K562 (cell line): ENCODE results near the gene SOCS6. TPM values are rescaled to one million over a fixed set of nuclear protein-coding genes. Genes with fewer than 3 reads are reported as not detected.

Experiments used
- ATAC-seq: fragments of 200-7000 bp; cut with Tn5 transposase; 3 replicates; pipeline ENCODE4 v1.9.1; 2020; ENCODE audit warnings: moderate library complexity
- BruUV-seq: library from RNA; stranded (reverse); fragments of 400-500 nt; replicated peaks from 2 replicates; lab custom pipeline; 2021; lab: Mats Ljungman, UMichigan
- CTCF ChIA-PET: fragments of 300-600 bp; formaldehyde crosslinking; extraction: SDS; loops from one replicate; lab custom pipeline; 2021; ENCODE audit warnings: low intra/inter-chr PET ratio; lab: Yijun Ruan, JAX
- POLR2A ChIA-PET: fragments of 300-600, 350-650 bp; sonication (Branson Sonifier 250); formaldehyde crosslinking; extraction: SDS; loops from one replicate; lab custom pipeline; 2021; ENCODE audit warnings: antibody characterized with exemption, inconsistent platforms; lab: Yijun Ruan, JAX
- DNase-seq, 4 experiments: peaks; one replicate each; pipeline versions ENCODE4 v3.0.0 to v3.0.0-alpha.2; 2011 to 2018; ENCODE audit warnings: low spot score in 3 of 4, mixed read lengths in 3 of 4; ENCODE audit errors: extremely low read depth in 1 of 4
- FAIRE-seq: peaks from 2 replicates; lab custom pipeline; 2011; peaks lifted over from hg19 to GRCh38; lab: Jason Lieb, UNC
- H2AFZ ChIP-seq: 2 replicates; pipeline ENCODE4 v1.6.0; 2011; ENCODE audit warnings: low read depth, low read length, control low read depth, inconsistent platforms
- H3K27ac ChIP-seq: fragments of 200-600 bp; 3 replicates; pipeline ENCODE4 v1.8.0; 2011; ENCODE audit warnings: low read depth, mild to moderate bottlenecking, control low read depth, inconsistent platforms, low read length, moderate library complexity, mixed read lengths; ENCODE audit errors: extremely low read depth
- H3K27me3 ChIP-seq, 2 experiments: fragments of 300-600 bp in 1 of 2; 2 replicates in 1 of 2; 3 replicates in 1 of 2; pipeline versions ENCODE4 v1.6.0 to v1.8.0; 2011; ENCODE audit warnings: inconsistent platforms in 2 of 2, low read length in 2 of 2, mild to moderate bottlenecking in 1 of 2, mixed read lengths in 1 of 2, moderate library complexity in 1 of 2; ENCODE audit not compliant: control insufficient read depth in 2 of 2, insufficient read depth in 2 of 2
- H3K36me3 ChIP-seq: fragments of 300-600 bp; 3 replicates; pipeline ENCODE4 v1.8.0; 2011; ENCODE audit warnings: mild to moderate bottlenecking, low read length, inconsistent platforms; ENCODE audit not compliant: control insufficient read depth, insufficient read depth
- H3K4me1 ChIP-seq, 2 experiments: fragments of 200-600 bp in 1 of 2; replicated peaks in 1 of 2; 2 replicates in 1 of 2; 3 replicates in 1 of 2; pipeline versions ENCODE4 v1.5.1 to v1.8.0; 2011; ENCODE audit warnings: inconsistent platforms in 2 of 2, low read length in 2 of 2, mild to moderate bottlenecking in 1 of 2, mixed read lengths in 1 of 2, moderate library complexity in 1 of 2; ENCODE audit not compliant: control insufficient read depth in 2 of 2, insufficient read depth in 2 of 2
- H3K4me2 ChIP-seq: 2 replicates; pipeline ENCODE4 v1.6.1; 2011; ENCODE audit warnings: low read length, control low read depth, inconsistent platforms, mixed read lengths; ENCODE audit not compliant: insufficient read depth
- H3K4me3 ChIP-seq: fragments of 200-600 bp; sonication (generic), shearing (Covaris generic); 2 replicates; pipeline ENCODE4 v1.5.1; 2016; ENCODE audit warnings: control low read depth, inconsistent platforms
- H3K79me2 ChIP-seq: fragments of 200-600 bp; 3 replicates; pipeline ENCODE4 v1.8.0; 2011; ENCODE audit warnings: low read length, inconsistent platforms; ENCODE audit not compliant: control insufficient read depth, insufficient read depth
- H3K9ac ChIP-seq, 2 experiments: 2 replicates each; pipeline versions ENCODE4 v1.6.0 to v1.6.1; 2011; ENCODE audit warnings: low read depth in 2 of 2, low read length in 2 of 2, control low read depth in 1 of 2, inconsistent platforms in 1 of 2, mild to moderate bottlenecking in 1 of 2, mixed read lengths in 1 of 2; ENCODE audit not compliant: insufficient read depth in 1 of 2
- H3K9me1 ChIP-seq: one replicate; pipeline ENCODE4 v1.6.0; 2011; ENCODE audit warnings: inconsistent platforms, mild to moderate bottlenecking, low read length, moderate library complexity; ENCODE audit not compliant: control insufficient read depth, insufficient read depth
- H3K9me3 ChIP-seq: replicated peaks from 2 replicates; pipeline ENCODE4 v1.5.1; 2011; ENCODE audit warnings: low read depth, low read length, inconsistent platforms; ENCODE audit not compliant: control insufficient read depth, insufficient read depth
- H4K20me1 ChIP-seq: replicated peaks from 2 replicates; pipeline ENCODE4 v1.6.1; 2011; ENCODE audit warnings: low read length, inconsistent platforms, mixed read lengths; ENCODE audit not compliant: control insufficient read depth, insufficient read depth
- ZNF354B ChIP-seq: fragments of 250-450 bp; sonication (Bioruptor Pico); IDR thresholded peaks from 2 replicates; pipeline ENCODE4 v1.4.0; 2020
- WGBS: fragments of 100-300 bp; shearing (Covaris generic); methylation state at CpG from one replicate; pipeline ENCODE4 v1.1.6; 2016; ENCODE audit warnings: low coverage, mixed read lengths; ENCODE audit not compliant: insufficient coverage; ENCODE audit errors: missing lambda C conversion rate; 5-methylcytosine and 5-hydroxymethylcytosine counted together
- in situ Hi-C: fragments of 300-500 bp; cut with MboI; formaldehyde crosslinking; loops from 4 replicates; pipeline ENCODE4 v1.15.0; 2018; ENCODE audit warnings: inconsistent platforms, mixed read lengths
- intact Hi-C: fragments of 100-400 bp; cut with micrococcal nuclease; formaldehyde crosslinking; loops from 2 replicates; pipeline ENCODE4 v1.14.2; 2022
- polyA plus RNA-seq, 8 experiments: library from polyadenylated mRNA; depleted of rRNA in 4 of 8; stranded (reverse) in 5 of 8; unstranded in 3 of 8; fragments of >200 nt; fragmentation: Nextera tagmentation in 2 of 8; fragmentation: Illumina TruSeq in 1 of 8; extraction: Ambion mirVana in 2 of 8; extraction: Trizol in 1 of 8; gene quantifications; 2 replicates each; pipeline versions ENCODE4 v1.2.1 to v1.2.3, GENCODE V29; 2011 to 2014; ENCODE audit warnings: inconsistent platforms in 1 of 8, missing spikeins in 1 of 8
- total RNA-seq, 7 experiments: library from RNA; depleted of rRNA in 6 of 7; stranded (reverse); fragments of >200 nt in 6 of 7; fragmentation: Illumina TruSeq in 2 of 7; extraction: Trizol in 2 of 7; gene quantifications; 2 replicates each; pipeline versions ENCODE4 v1.2.1 to v1.2.3, GENCODE V29; 2011 to 2021; ENCODE audit warnings: low replicate concordance in 1 of 7
- TF ChIP-seq, protein P1 (sequence below): fragments of 200-800 bp; sonication (Bioruptor generic); IDR thresholded peaks from 2 replicates; pipeline ENCODE4 v1.6.1; 2017; ENCODE audit warnings: missing genetic modification characterization, missing compliant biosample characterization

Gene SOCS6
- total and polyA plus RNA-seq, 9 of the 15 experiments (the other 6 are each of a cell fraction or from before 2014, with no cell fraction given): 2.5 to 7.1 (median 5.6) TPM

DNA sequence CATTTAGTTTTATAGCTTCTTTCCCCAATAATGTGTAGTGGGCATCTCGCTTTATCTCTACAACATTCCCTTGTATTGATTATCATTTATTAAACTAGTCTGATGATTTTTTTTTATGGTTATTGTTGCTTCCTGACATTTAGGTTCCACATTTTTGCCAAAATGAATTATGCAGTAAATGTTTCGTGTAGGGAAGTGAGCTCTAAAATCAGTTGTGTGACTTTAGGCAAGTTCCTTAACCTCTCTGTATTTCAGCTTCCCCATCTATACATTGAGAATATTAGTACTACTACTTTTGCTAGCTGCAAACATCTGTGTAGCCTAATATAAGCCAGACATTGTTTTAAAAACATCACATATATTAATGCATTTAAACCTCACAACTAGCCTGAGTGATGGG is 22.9 kb downstream of the SOCS6 start:
- H3K27me3 ChIP-seq: no peaks in the 10 kb centered on the region
- H3K4me2 ChIP-seq: no peak overlapping the region
- peaks cover 58% of the 10 kb centered on the region for H3K79me2 ChIP-seq
- in situ Hi-C loops: no loop called here
- WGBS: 60% methylated on average over 2 of the region's 2 CpGs
- H2AFZ ChIP-seq: no peak overlapping the region
- H3K9me3 ChIP-seq: 0 out of 2 replicates have a peak, but pooled peaks cover 2% of the 10 kb centered on the region
- TF ChIP-seq, protein P1, sequence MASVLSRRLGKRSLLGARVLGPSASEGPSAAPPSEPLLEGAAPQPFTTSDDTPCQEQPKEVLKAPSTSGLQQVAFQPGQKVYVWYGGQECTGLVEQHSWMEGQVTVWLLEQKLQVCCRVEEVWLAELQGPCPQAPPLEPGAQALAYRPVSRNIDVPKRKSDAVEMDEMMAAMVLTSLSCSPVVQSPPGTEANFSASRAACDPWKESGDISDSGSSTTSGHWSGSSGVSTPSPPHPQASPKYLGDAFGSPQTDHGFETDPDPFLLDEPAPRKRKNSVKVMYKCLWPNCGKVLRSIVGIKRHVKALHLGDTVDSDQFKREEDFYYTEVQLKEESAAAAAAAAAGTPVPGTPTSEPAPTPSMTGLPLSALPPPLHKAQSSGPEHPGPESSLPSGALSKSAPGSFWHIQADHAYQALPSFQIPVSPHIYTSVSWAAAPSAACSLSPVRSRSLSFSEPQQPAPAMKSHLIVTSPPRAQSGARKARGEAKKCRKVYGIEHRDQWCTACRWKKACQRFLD: no peak
- DNase-seq: no peak
- no peak for FAIRE-seq
- no peak overlapping the region for H3K27ac ChIP-seq
- no peaks in the 10 kb centered on the region for H4K20me1 ChIP-seq
- intact Hi-C loops: no loop called here
- no peaks in the 10 kb centered on the region for H3K4me1 ChIP-seq
- POLR2A ChIA-PET: no interaction called here
- H3K36me3 ChIP-seq: no peaks in the 10 kb centered on the region
- no peak for ATAC-seq
- no peak overlapping the region for H3K4me3 ChIP-seq
- no TSS peak for BruUV-seq
- H3K9ac ChIP-seq: no peak overlapping the region
- H3K9me1 ChIP-seq: no peaks in the 10 kb centered on the region
- CTCF ChIA-PET: no interaction called here

DNA sequence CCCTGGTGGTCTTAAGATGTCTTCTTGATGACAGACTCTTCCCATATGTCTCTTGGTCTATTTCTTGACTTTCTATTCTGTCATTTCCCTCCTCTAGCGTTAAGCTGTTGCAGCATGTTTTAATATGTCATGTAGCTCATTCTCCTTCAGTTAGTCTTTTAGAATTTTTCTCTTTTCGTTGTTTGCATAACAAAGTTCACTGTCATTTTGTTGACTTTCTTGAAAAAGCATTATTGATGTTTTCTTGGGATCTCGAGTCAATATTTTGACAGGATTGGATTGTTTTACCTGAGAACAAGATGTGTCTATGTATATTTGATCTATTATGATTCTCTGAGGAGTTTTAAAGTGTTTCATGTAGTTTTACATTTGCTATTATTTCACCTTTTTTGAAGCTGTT is 24.8 kb downstream of the SOCS6 start:
- no peaks in the 10 kb centered on the region for H3K4me1 ChIP-seq
- H3K27ac ChIP-seq: no peak overlapping the region

More for the DNA sequence above, 24.8 kb downstream of the SOCS6 start:
- DNase-seq: no peak
- POLR2A ChIA-PET: no interaction called here
- Histone ChIP-seq H3K79me2 (peaks cover 48% of the 10 kb centered on the region), H3K9me1 (no peaks in the 10 kb centered on the region), H3K36me3 (no peaks in the 10 kb centered on the region), H3K9ac (no peak overlapping the region), H3K9me3 (0 out of 2 replicates have a peak, but pooled peaks cover 1% of the 10 kb centered on the region), H3K27me3 (no peaks in the 10 kb centered on the region), H3K4me2 (no peak overlapping the region), H3K4me3 (no peak overlapping the region), H4K20me1 (no peaks in the 10 kb centered on the region), H2AFZ (no peak overlapping the region)
- CTCF ChIA-PET: no interaction called here
- in situ Hi-C loops (no loop called here), intact Hi-C loops (no loop called here)
- WGBS: 52% methylated on average over 3 of the region's 3 CpGs
- no TSS peak for BruUV-seq
- no peak for FAIRE-seq
- TF ChIP-seq ZNF354B (CRISPR knock-in tag): no peak
- ATAC-seq: no peak
